ENCODE data around the gene NANOS3. TPM values are rescaled to one million over a fixed set of nuclear protein-coding genes. Genes with fewer than 3 reads are reported as not detected.

Gene NANOS3
- total and polyA plus RNA-seq, 2 of the 13 experiments (the other 11 are each of a cell fraction or from before 2014, with no cell fraction given) = 0.21 TPM; not detected in 1

- TF ChIP-seq, protein P1, sequence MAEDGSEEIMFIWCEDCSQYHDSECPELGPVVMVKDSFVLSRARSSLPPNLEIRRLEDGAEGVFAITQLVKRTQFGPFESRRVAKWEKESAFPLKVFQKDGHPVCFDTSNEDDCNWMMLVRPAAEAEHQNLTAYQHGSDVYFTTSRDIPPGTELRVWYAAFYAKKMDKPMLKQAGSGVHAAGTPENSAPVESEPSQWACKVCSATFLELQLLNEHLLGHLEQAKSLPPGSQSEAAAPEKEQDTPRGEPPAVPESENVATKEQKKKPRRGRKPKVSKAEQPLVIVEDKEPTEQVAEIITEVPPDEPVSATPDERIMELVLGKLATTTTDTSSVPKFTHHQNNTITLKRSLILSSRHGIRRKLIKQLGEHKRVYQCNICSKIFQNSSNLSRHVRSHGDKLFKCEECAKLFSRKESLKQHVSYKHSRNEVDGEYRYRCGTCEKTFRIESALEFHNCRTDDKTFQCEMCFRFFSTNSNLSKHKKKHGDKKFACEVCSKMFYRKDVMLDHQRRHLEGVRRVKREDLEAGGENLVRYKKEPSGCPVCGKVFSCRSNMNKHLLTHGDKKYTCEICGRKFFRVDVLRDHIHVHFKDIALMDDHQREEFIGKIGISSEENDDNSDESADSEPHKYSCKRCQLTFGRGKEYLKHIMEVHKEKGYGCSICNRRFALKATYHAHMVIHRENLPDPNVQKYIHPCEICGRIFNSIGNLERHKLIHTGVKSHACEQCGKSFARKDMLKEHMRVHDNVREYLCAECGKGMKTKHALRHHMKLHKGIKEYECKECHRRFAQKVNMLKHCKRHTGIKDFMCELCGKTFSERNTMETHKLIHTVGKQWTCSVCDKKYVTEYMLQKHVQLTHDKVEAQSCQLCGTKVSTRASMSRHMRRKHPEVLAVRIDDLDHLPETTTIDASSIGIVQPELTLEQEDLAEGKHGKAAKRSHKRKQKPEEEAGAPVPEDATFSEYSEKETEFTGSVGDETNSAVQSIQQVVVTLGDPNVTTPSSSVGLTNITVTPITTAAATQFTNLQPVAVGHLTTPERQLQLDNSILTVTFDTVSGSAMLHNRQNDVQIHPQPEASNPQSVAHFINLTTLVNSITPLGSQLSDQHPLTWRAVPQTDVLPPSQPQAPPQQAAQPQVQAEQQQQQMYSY (CRISPR knock-in tag; IDR thresholded peaks at IDR 0.05) = 0 out of 2 replicates have a peak, but pooled peaks have one; percentile 51
- TF ChIP-seq YY1 (IDR thresholded peaks at IDR 0.05; ENCODE audit: insufficient read depth, insufficient replicate concordance, low read depth, low read length) (no peak), ZNF792 (CRISPR knock-in tag; IDR thresholded peaks at IDR 0.05) (peak; percentile 42; the same call in 1 of the 2 replicates), MEIS1 (CRISPR knock-in tag; IDR thresholded peaks at IDR 0.05; ENCODE audit: borderline replicate concordance) (0 out of 2 replicates have a peak, but pooled peaks have one; percentile 11), MZF1 (CRISPR knock-in tag; IDR thresholded peaks at IDR 0.05; ENCODE audit: borderline replicate concordance) (no peak), ZNF18 (CRISPR knock-in tag; IDR thresholded peaks at IDR 0.05; ENCODE audit: insufficient replicate concordance) (no peak), NR2F6 (IDR thresholded peaks at IDR 0.05) (no peak), NR2F6 (CRISPR knock-in tag; IDR thresholded peaks at IDR 0.05) (peak; percentile 13; the same call in 1 of the 2 replicates), KDM1A (CRISPR knock-in tag; IDR thresholded peaks at IDR 0.05) (no peak), SYNCRIP (IDR thresholded peaks at IDR 0.05; ENCODE audit: insufficient read depth, low read depth, low read length) (no peak), ZNF891 (CRISPR knock-in tag; IDR thresholded peaks at IDR 0.05) (0 out of 2 replicates have a peak, but pooled peaks have one; percentile 51), ZNF264 (CRISPR knock-in tag; IDR thresholded peaks at IDR 0.05) (no peak), ZFX (CRISPR knock-in tag; IDR thresholded peaks at IDR 0.05; ENCODE audit: low read depth) (peak; percentile 69; the same call in 1 of the 2 replicates), NR2F1 (CRISPR knock-in tag; IDR thresholded peaks at IDR 0.05) (no peak), ZNF296 (CRISPR knock-in tag; conservative IDR thresholded peaks at IDR 0.05) (no peak), ZNF232 (CRISPR knock-in tag; IDR thresholded peaks at IDR 0.05; ENCODE audit: borderline replicate concordance) (0 out of 2 replicates have a peak, but pooled peaks have one; percentile 24), ZFP37 (CRISPR knock-in tag; IDR thresholded peaks at IDR 0.05; ENCODE audit: borderline replicate concordance) (0 out of 2 replicates have a peak, but pooled peaks have one; percentile 20), PBX3 (CRISPR knock-in tag; IDR thresholded peaks at IDR 0.05; ENCODE audit: borderline replicate concordance) (peak; percentile 64; the same call in 1 of the 2 replicates), NR2F2 (IDR thresholded peaks at IDR 0.05; ENCODE audit: borderline replicate concordance, low read depth) (no peak), ZNF121 (CRISPR knock-in tag; IDR thresholded peaks at IDR 0.05) (0 out of 2 replicates have a peak, but pooled peaks have one; percentile 28), POLR2G (IDR thresholded peaks at IDR 0.05; ENCODE audit: low read depth, low read length) (peak; percentile 68), MAFF (IDR thresholded peaks at IDR 0.05; ENCODE audit: low read depth, low read length) (no peak)
Observed at GRCh38 chr19:13833330-13834243, 43.3 kb upstream of the NANOS3 start (continued).

Data from HepG2 (cell line).